ENCODE data around the gene CDC20. TPM values are rescaled to one million over a fixed set of nuclear protein-coding genes. Genes with fewer than 3 reads are reported as not detected.

The CDC20 gene
- total RNA-seq, 2 donors from 2014 or later: 0.34 to 1.4 TPM

DNA sequence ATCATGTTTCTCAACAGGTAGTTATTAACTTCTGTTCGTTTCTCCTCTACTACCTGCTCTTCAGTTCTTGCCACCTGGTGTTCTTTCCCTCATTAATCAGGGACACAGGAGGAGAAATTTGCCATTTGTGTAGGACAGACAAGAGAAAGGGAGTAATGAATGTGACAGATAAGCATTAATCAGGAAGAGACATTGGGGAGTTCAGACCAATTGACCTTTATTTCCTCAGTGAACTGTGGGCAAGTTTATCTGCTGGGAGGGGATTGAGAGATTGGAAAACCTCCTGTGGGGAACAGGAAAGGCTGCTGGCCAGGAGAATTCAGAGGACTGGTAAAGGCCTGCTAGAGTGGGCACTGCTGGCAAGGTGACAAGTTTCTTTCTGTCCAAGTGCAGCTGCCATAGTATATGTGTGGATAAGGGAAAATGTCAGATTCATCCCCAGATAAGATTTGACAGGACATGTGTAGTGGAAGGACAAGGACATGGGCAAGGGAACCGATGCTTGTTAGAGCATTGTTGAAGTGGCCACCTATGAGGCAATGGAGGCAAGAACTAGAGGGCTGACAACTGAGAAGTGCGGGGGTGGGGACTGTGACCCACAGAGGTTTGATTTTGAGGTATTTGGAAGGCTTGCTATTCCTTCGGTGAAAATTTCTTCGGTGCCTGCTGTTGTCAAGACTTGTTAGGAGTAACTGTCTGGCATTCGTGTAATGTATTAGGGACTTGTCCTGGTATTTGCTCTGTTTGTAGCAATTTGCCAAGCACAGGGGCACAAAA, 43.5 kb downstream of the CDC20 start:
- no peak for ATAC-seq
- intact Hi-C loops (cut with DNase I): no loop called here
- DNase-seq: no peak

DNA sequence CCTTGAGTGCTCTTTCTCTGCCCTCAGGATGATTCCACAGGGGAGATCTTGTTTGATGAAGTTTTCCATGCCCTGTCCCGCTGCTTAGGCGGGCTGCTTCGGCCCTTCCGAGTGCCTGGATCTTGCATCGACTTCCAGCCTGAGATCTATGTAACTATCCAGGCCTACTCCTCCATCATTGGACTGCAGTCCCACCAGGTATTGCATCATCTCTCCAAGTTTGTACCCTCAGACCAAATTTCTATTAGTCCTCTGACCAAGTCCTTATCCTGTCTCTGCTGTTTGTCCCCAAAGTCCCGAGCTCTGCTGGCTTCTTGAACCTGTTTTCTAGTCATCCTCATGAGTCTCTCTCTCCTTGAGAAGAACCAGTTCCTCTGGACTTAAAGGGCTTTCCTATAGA, 45.6 kb downstream of the CDC20 start:
- DNase-seq: no peak
- intact Hi-C loops (cut with DNase I): no loop called here
- no peak for ATAC-seq

DNA sequence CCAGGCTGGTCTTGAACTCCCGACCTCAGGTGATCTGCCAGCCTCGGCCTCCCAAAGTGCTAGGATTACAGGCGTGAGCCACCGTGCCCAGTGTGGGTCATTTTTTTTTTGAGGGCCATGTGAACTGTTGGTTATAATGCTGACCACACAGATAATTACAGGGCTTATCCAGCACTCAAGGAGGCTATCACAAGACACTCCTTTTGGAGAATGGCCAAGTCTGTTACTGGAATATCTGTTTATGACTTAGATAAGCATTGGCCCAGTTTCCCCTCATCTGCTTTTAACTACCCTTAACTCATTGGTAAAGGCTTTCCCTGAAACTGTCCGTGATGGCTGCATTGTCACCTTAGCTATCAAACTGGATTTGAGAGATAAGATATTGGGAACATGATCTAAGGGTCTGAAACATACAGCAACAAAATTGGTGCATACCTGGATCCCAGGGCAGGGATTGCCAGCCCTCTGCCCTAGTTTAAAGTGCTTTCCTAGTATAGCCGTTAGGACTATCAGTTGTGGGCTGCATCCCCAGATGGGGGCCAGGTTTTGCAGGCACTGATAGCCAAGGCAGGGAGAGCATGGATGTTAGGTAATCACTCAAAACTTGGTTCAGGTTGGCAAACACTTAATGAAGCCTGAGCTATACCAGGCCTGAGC, 46.6 kb downstream of the CDC20 start:
- ATAC-seq: peak; percentile 45 to 87
- intact Hi-C loops (cut with DNase I): no loop called here
- DNase-seq: no peak

DNA sequence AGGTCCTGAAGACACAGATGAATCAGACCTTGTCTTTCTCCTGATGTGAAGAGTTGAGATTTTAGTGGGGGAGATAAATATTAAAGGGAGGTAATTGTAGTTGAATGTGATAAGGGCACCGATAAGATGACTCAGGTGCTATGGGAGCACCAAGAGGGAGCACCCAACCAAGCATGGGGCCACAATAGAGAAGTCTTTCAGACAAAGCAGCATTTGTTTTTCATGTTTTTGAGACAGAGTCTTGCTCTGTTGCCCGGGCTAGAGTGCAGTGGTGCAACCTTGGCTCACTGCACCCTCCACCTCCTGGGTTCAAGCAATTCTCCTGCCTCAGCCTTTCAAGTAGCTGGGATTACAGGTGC, 47.1 kb downstream of the CDC20 start:
- ATAC-seq (peak in 1 of 2 donors; percentile 27), DNase-seq (no peak)
- intact Hi-C loops (cut with DNase I): no loop called here

- ATAC-seq: no peak
Measured at GRCh38 chr1:43410571-43410970, 51.8 kb downstream of the CDC20 start.

More at GRCh38 chr1:43410571-43410970, 51.8 kb downstream of the CDC20 start:
- DNase-seq: no peak
- intact Hi-C loops (cut with DNase I): loop anchor here in 1 of 2 donors (10.0 kb wide), 1 partner anchor 186 kb away; no protein-coding TSS in a partner anchor

Small RNA genes within 50 kb of the gene (microRNA-seq; reads per million reads assigned to microRNA genes)
- gene MIR6734: 0.40 to 2.7 reads per million in 2 donors

Other genes with a start within 250 kb of the CDC20 start
- 10 to 100 TPM; 26.3 to 37.0 TPM for gene EBNA1BP2, start 186.7 kb upstream of the CDC20 start, total RNA-seq
- under 1 TPM in 1 of 2 donors, not detected in 1; 0.13 TPM for gene CFAP57, start 186.7 kb upstream of the CDC20 start, total RNA-seq
- gene TMEM125, start 89.0 kb upstream of the CDC20 start, total RNA-seq: under 1 TPM; 0.41 to 0.65 TPM
- gene C1orf210, start 73.4 kb upstream of the CDC20 start, total RNA-seq: not detected
- gene TIE1, start 58.0 kb upstream of the CDC20 start, total RNA-seq: 10 to 100 TPM; 23.1 to 38.9 TPM
- under 1 TPM; 0.44 to 0.65 TPM for gene MPL, start 21.2 kb upstream of the CDC20 start, total RNA-seq
- gene ELOVL1, start 9.0 kb downstream of the CDC20 start, total RNA-seq: 10 to 100 TPM; 35.9 to 49.4 TPM
- gene MED8, start 30.8 kb downstream of the CDC20 start, total RNA-seq: 10 to 100 TPM; 19.1 to 27.4 TPM
- gene SZT2, start 30.9 kb downstream of the CDC20 start, total RNA-seq: 10 to 100 TPM; 26.3 to 30.5 TPM
- 10 to 100 TPM; 24.8 to 29.3 TPM for gene HYI, start 95.0 kb downstream of the CDC20 start, total RNA-seq
- 10 to 100 TPM; 37.4 to 63.1 TPM for gene PTPRF, start 171.9 kb downstream of the CDC20 start, total RNA-seq

Measured in left cardiac atrium (tissue), 4 donors.